B cell (primary cell): Measurements from ENCODE around the gene CCDC106. TPM values are rescaled to one million over a fixed set of nuclear protein-coding genes. Genes with fewer than 3 reads are reported as not detected.

Experiments used
- ATAC-seq: fragments of 200-7000 bp; cut with Tn5 transposase; one replicate; pipeline ENCODE4 v1.10.0; 2021; ENCODE audit warnings: low read depth, mild to moderate bottlenecking, moderate number of reproducible peaks, moderate library complexity
- CTCF ChIA-PET: fragments of 350-600 bp; sonication (Branson Sonifier 250); formaldehyde crosslinking; loops from one replicate; lab custom pipeline; 2021; ENCODE audit warnings: antibody characterized with exemption, inconsistent platforms; lab: Charles Lee
- POLR2A ChIA-PET: fragments of 350-600 bp; sonication (Branson Sonifier 250); formaldehyde crosslinking; loops from one replicate; lab custom pipeline; 2021; ENCODE audit warnings: antibody characterized with exemption; lab: Charles Lee
- DNase-seq: peaks from one replicate; pipeline ENCODE4 v3.0.0; 2013
- H2AFZ ChIP-seq: 2 replicates; pipeline ENCODE4 v1.6.1; 2012; ENCODE audit warnings: mild to moderate bottlenecking, low read depth, low read length; ENCODE audit not compliant: insufficient read depth, poor library complexity, severe bottlenecking
- H3K27ac ChIP-seq, 2 donors: 1 replicate in 1 of 2; 2 replicates in 1 of 2; pipeline ENCODE4 v1.5.1; 2012 to 2013; ENCODE audit warnings: low read length in 2 of 2, mild to moderate bottlenecking in 2 of 2, moderate library complexity in 1 of 2
- H3K27me3 ChIP-seq, 4 experiments: fragments of 200-600 bp in 1 of 4; sonication (generic) in 1 of 4; replicated peaks in 1 of 4; 1 replicate in 2 of 4; 2 replicates in 2 of 4; pipeline versions ENCODE4 v1.6.1 to v1.7.0; 2013 to 2016; ENCODE audit warnings: low read length in 3 of 4, mild to moderate bottlenecking in 2 of 4, mixed read lengths in 1 of 4, moderate library complexity in 1 of 4; ENCODE audit not compliant: insufficient read depth in 4 of 4, control insufficient read depth in 3 of 4; ENCODE audit errors: control extremely low read depth in 1 of 4
- H3K36me3 ChIP-seq, 2 experiments: replicated peaks in 1 of 2; 1 replicate in 1 of 2; 2 replicates in 1 of 2; pipeline versions ENCODE4 v1.6.1 to v1.7.1; 2013; ENCODE audit warnings: low read length in 1 of 2; ENCODE audit not compliant: insufficient read depth in 2 of 2, control insufficient read depth in 1 of 2; ENCODE audit errors: control extremely low read depth in 1 of 2, extremely low read depth in 1 of 2
- H3K4me1 ChIP-seq, 2 donors: fragments of 200-600 bp in 1 of 2; sonication (generic) in 1 of 2; 1 replicate in 1 of 2; 2 replicates in 1 of 2; pipeline versions ENCODE4 v1.5.1 to v1.6.1; 2013 to 2017; ENCODE audit warnings: low read length in 2 of 2; ENCODE audit not compliant: control insufficient read depth in 2 of 2, insufficient read depth in 2 of 2
- H3K4me2 ChIP-seq: replicated peaks from 2 replicates; pipeline ENCODE3; 2012; ENCODE audit warnings: mild to moderate bottlenecking, low read depth, low read length; ENCODE audit not compliant: poor library complexity, severe bottlenecking
- H3K4me3 ChIP-seq, 5 experiments: fragments of 200-600 bp in 1 of 5; sonication (generic) in 1 of 5; 1 replicate in 3 of 5; 2 replicates in 2 of 5; pipeline versions ENCODE4 v1.5.1 to v1.7.0; 2011 to 2016; ENCODE audit warnings: low read length in 4 of 5, mild to moderate bottlenecking in 4 of 5, low read depth in 2 of 5, control low read depth in 1 of 5, moderate library complexity in 1 of 5; ENCODE audit not compliant: insufficient read depth in 1 of 5; ENCODE audit errors: control extremely low read depth in 1 of 5, extremely low read depth in 1 of 5
- H3K79me2 ChIP-seq: fragments of 200-600 bp; sonication (generic); one replicate; pipeline ENCODE4 v1.6.0; 2016; ENCODE audit warnings: low read length; ENCODE audit not compliant: control insufficient read depth, insufficient read depth
- H3K9ac ChIP-seq: fragments of 200-600 bp; sonication (generic); 2 replicates; pipeline ENCODE4 v1.6.1; 2017; ENCODE audit warnings: mild to moderate bottlenecking, low read length, moderate library complexity
- H3K9me3 ChIP-seq, 3 donors: one replicate each; pipeline versions ENCODE4 v1.6.1 to v1.7.1; 2013; ENCODE audit warnings: low read length in 2 of 3; ENCODE audit not compliant: control insufficient read depth in 2 of 3, insufficient read depth in 1 of 3; ENCODE audit errors: control extremely low read depth in 1 of 3
- H4K20me1 ChIP-seq: 2 replicates; pipeline ENCODE4 v1.6.0; 2012; ENCODE audit warnings: mild to moderate bottlenecking, low read length; ENCODE audit not compliant: insufficient read depth, control insufficient read depth, poor library complexity, severe bottlenecking
- H3K27ac Mint-ChIP-seq: one replicate; pipeline ENCODE4 v1.8.0; 2021; ENCODE audit warnings: mixed read lengths
- H3K27me3 Mint-ChIP-seq: one replicate; pipeline ENCODE4 v1.8.0; 2021; ENCODE audit warnings: mixed read lengths
- H3K4me1 Mint-ChIP-seq: one replicate; pipeline ENCODE4 v1.8.0; 2021; ENCODE audit warnings: mixed read lengths
- H3K4me3 Mint-ChIP-seq: one replicate; pipeline ENCODE4 v1.8.0; 2021; ENCODE audit warnings: mixed read lengths
- H3K9me3 Mint-ChIP-seq: one replicate; pipeline ENCODE4 v1.8.0; 2022; ENCODE audit warnings: mixed read lengths; ENCODE audit not compliant: insufficient read depth
- CTCF ChIP-seq: fragments of 200-600 bp; IDR thresholded peaks from one replicate; pipeline ENCODE4 v1.8.0; 2022; ENCODE audit warnings: antibody characterized with exemption, mild to moderate bottlenecking
- EZH2 ChIP-seq: IDR thresholded peaks from 2 replicates; pipeline ENCODE4 v1.6.1; 2012; ENCODE audit warnings: borderline replicate concordance, low read depth, mild to moderate bottlenecking, moderate library complexity, low read length; ENCODE audit not compliant: insufficient read depth, poor library complexity, severe bottlenecking
- WGBS: methylation state at CpG from one replicate; pipeline ENCODE4 v1.1.5; 2013; ENCODE audit warnings: missing lambda C conversion rate; ENCODE audit not compliant: insufficient coverage; 5-methylcytosine and 5-hydroxymethylcytosine counted together
- intact Hi-C: fragments of 100-400 bp; cut with micrococcal nuclease; formaldehyde crosslinking; loops from one replicate; pipeline ENCODE4 v1.10.0; 2022
- polyA plus RNA-seq: library from polyadenylated mRNA; depleted of rRNA; stranded (reverse); fragments of >200 nt; gene quantifications from 2 replicates; pipeline ENCODE4 v1.2.3, GENCODE V29; 2012
- total RNA-seq, 2 donors: library from RNA; stranded (reverse); fragments of 120-200 nt in 1 of 2; gene quantifications; 1 replicate in 1 of 2; 2 replicates in 1 of 2; pipeline versions ENCODE4 v1.2.3 to v1.2.4, GENCODE V29; 2013 to 2022

The CCDC106 gene
- total and polyA plus RNA-seq, 2 donors (not counting 1 experiment from before 2014, with no cell fraction given), result 25.2 to 52.1 TPM

DNA sequence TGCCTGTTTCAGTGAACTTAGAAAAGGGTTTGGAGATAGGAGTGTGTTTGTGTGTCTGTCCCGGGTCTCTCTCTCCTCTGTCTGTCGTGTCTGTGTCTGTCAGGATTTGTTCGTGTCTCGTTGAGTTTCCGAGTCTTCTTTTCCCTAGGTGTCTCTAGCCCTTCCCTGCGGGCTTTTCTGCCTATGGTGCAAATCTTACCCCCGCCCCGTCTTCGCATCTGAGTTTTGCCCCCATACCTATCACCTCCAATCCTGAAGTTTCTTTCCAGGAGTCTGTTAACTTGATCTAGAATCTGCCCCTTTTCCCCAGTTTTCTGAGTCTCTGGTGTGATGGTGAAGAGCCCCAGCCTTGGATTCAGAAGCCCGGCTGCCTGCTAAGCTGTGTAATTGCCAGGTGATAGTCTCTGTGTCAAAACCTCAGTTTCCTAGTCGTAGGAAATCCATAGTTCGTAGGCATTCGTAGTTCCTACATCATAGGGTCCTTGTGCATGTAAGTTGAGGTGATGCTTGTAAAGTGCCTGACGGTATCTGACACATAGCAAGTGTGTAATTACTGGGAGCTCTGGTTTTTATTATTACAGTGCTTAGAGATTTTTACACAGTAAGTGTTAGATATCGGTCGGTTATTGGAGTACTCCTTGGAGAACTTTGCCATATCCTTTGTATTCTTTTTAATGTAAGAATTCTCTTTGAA is 27.8 kb downstream of the CCDC106 start:
- Histone ChIP-seq H3K4me1 (peaks cover 50 to 60% of the 10 kb centered on the region in 2 donors), H3K27me3 (no peaks in the 10 kb centered on the region), H3K27ac (peak overlapping the region; percentile 87 to 93), H4K20me1 (peaks cover 73% of the 10 kb centered on the region), H2AFZ (peak overlapping the region; percentile 70), H3K79me2 (peaks cover 68% of the 10 kb centered on the region), H3K4me2 (peak overlapping the region; percentile 82), H3K4me3 (peak overlapping the region; percentile 64 to 93 (median 77)), H3K9ac (peak overlapping the region; percentile 80), H3K9me3 (peaks cover 0 to 2% (median 0%) of the 10 kb centered on the region in 3 donors), H3K36me3 (peaks cover 0 to 57% of the 10 kb centered on the region in 2 experiments)
- Mint-ChIP-seq H3K4me1 (peaks cover 71% of the 10 kb centered on the region), H3K27ac (peak overlapping the region; percentile 91), H3K27me3 (no peaks in the 10 kb centered on the region), H3K4me3 (peak overlapping the region; percentile 95), H3K9me3 (no peaks in the 10 kb centered on the region)
- 6% methylated on average over 11 of the region's 16 CpGs for WGBS
- DNase-seq, result no peak
- POLR2A ChIA-PET, result interaction anchor here (0.8 to 1.4 kb wide), 4 partner anchors 21 to 396 kb away, joined by 3 to 4 read pairs (median 3); partner anchors contain the start of genes HSPBP1, KMT5C and U2AF2
- CTCF ChIA-PET, result interaction anchor here (1.1 to 1.8 kb wide), 4 partner anchors 20 to 133 kb away, joined by 3 to 5 read pairs (median 4); no protein-coding TSS in a partner anchor
- ATAC-seq, result no peak
- no peak for TF ChIP-seq EZH2
- TF ChIP-seq CTCF, result no peak
- intact Hi-C loops, result loop anchor here (1.0 to 5.0 kb wide), 4 partner anchors 22 to 1474 kb away; partner anchors contain the start of genes PPP1R12C, RPS9, ZNF580 and ZNF581

- H4K20me1 ChIP-seq, result peaks cover 73% of the 10 kb centered on the region
- no peak overlapping the region for H2AFZ ChIP-seq
- POLR2A ChIA-PET, result interaction anchor here (0.8 to 1.4 kb wide), 4 partner anchors 21 to 396 kb away, joined by 3 to 4 read pairs (median 3); partner anchors contain the start of genes HSPBP1, KMT5C and U2AF2
- H3K27me3 ChIP-seq, result no peaks in the 10 kb centered on the region
- intact Hi-C loops, result loop anchor here (5.0 kb wide), 3 partner anchors 34 to 1474 kb away; partner anchors contain the start of genes PPP1R12C, RPS9, ZNF580 and ZNF581
- CTCF ChIA-PET, result interaction anchor here (1.1 to 1.8 kb wide), 5 partner anchors 20 to 132 kb away, joined by 3 to 5 read pairs (median 4); no protein-coding TSS in a partner anchor
- H3K27ac Mint-ChIP-seq, result peak overlapping the region; percentile 70
- ATAC-seq, result no peak
- H3K4me3 Mint-ChIP-seq, result peak overlapping the region; percentile 95
- peaks cover 0 to 59% of the 10 kb centered on the region in 2 experiments for H3K36me3 ChIP-seq
- H3K9me3 Mint-ChIP-seq, result no peaks in the 10 kb centered on the region
- H3K4me3 ChIP-seq, result peak overlapping the region in 3 of 5 experiments; percentile 64 to 93 (median 77)
- no peak for DNase-seq
- H3K79me2 ChIP-seq, result peaks cover 69% of the 10 kb centered on the region
- H3K4me2 ChIP-seq, result peak overlapping the region; percentile 82
- H3K4me1 Mint-ChIP-seq, result peaks cover 68% of the 10 kb centered on the region
- no peaks in the 10 kb centered on the region for H3K27me3 Mint-ChIP-seq
- peaks cover 50 to 65% of the 10 kb centered on the region in 2 donors for H3K4me1 ChIP-seq
- no peak for TF ChIP-seq CTCF
- H3K27ac ChIP-seq, result peak overlapping the region; percentile 87 to 93
- peaks cover 0 to 2% (median 0%) of the 10 kb centered on the region in 3 donors for H3K9me3 ChIP-seq
- WGBS, result 84% methylated on average over 4 of the region's 5 CpGs
- peak overlapping the region; percentile 80 for H3K9ac ChIP-seq
Observed at GRCh38 chr19:55676383-55676782, 28.4 kb downstream of the CCDC106 start.
